Mucosa of stomach (tissue), 1 donor: ENCODE data around the gene ANKRD17.
"Not testable (repeated sequence)": the region's sequence is repeated elsewhere in the genome, so short reads cannot be mapped to it uniquely, and the experiment has no call there.

ENCODE experiments used
- H3K27me3 ChIP-seq: one replicate; pipeline ENCODE4 v1.7.0; 2013; ENCODE audit warnings: mild to moderate bottlenecking, low read length; ENCODE audit not compliant: control insufficient read depth, insufficient read depth
- H3K36me3 ChIP-seq: one replicate; pipeline ENCODE4 v1.7.0; 2013; ENCODE audit warnings: low read length; ENCODE audit not compliant: control insufficient read depth, insufficient read depth
- H3K4me1 ChIP-seq: one replicate; pipeline ENCODE4 v1.7.0; 2013; ENCODE audit warnings: mild to moderate bottlenecking, low read length; ENCODE audit not compliant: control insufficient read depth, insufficient read depth
- H3K4me3 ChIP-seq: one replicate; pipeline ENCODE4 v1.7.0; 2013; ENCODE audit warnings: low read length
- H3K9ac ChIP-seq: one replicate; pipeline ENCODE4 v1.7.0; 2013; ENCODE audit warnings: mild to moderate bottlenecking, low read length, moderate library complexity
- H3K9me3 ChIP-seq: one replicate; pipeline ENCODE4 v1.7.0; 2013; ENCODE audit warnings: mild to moderate bottlenecking, low read length, moderate library complexity; ENCODE audit not compliant: control insufficient read depth
- donor health status: Pancreatic carcinoma.

ANKRD17 gene

GRCh38 chr4:73212982-73213730 is 45.4 kb downstream of the ANKRD17 start:
- H3K4me1 ChIP-seq = no peaks in the 10 kb centered on the region
- H3K27me3 ChIP-seq = no peaks in the 10 kb centered on the region
- H3K9ac ChIP-seq = no peak overlapping the region
- no peaks in the 10 kb centered on the region for H3K9me3 ChIP-seq
- no peaks in the 10 kb centered on the region for H3K36me3 ChIP-seq
- no peak overlapping the region for H3K4me3 ChIP-seq

- Histone ChIP-seq H3K9ac (no peak overlapping the region), H3K4me1 (no peaks in the 10 kb centered on the region), H3K9me3 (no peaks in the 10 kb centered on the region), H3K36me3 (no peaks in the 10 kb centered on the region), H3K4me3 (no peak overlapping the region), H3K27me3 (no peaks in the 10 kb centered on the region)
These were observed 46.6 kb downstream of the ANKRD17 start for GRCh38 chr4:73211968-73212367.

GRCh38 chr4:73208376-73208775 is 50.2 kb downstream of the ANKRD17 start:
- H3K4me1 ChIP-seq = no peaks in the 10 kb centered on the region
- H3K4me3 ChIP-seq = no peak overlapping the region
- H3K36me3 ChIP-seq = no peaks in the 10 kb centered on the region
- H3K27me3 ChIP-seq = no peaks in the 10 kb centered on the region
- no peak overlapping the region for H3K9ac ChIP-seq
- H3K9me3 ChIP-seq = no peaks in the 10 kb centered on the region

- Histone ChIP-seq H3K4me3 (no peak overlapping the region), H3K27me3 (no peaks in the 10 kb centered on the region), H3K4me1 (no peaks in the 10 kb centered on the region), H3K36me3 (no peaks in the 10 kb centered on the region), H3K9me3 (no peaks in the 10 kb centered on the region), H3K9ac (no peak overlapping the region)
These were observed 52.4 kb downstream of the ANKRD17 start for GRCh38 chr4:73206236-73206635.

GRCh38 chr4:73205482-73205881 is 53.1 kb downstream of the ANKRD17 start:
- Histone ChIP-seq H3K9me3 (no peaks in the 10 kb centered on the region), H3K27me3 (no peaks in the 10 kb centered on the region), H3K4me3 (no peak overlapping the region), H3K36me3 (no peaks in the 10 kb centered on the region), H3K9ac (no peak overlapping the region), H3K4me1 (no peaks in the 10 kb centered on the region)

- H3K4me3 ChIP-seq, H3K9me3 ChIP-seq, H3K9ac ChIP-seq, H3K27me3 ChIP-seq, H3K4me1 ChIP-seq, H3K36me3 ChIP-seq: not testable (repeated sequence)
These were observed 54.6 kb downstream of the ANKRD17 start for GRCh38 chr4:73203976-73204375.

- Histone ChIP-seq H3K27me3 (no peaks in the 10 kb centered on the region), H3K36me3 (no peaks in the 10 kb centered on the region), H3K4me3 (no peak overlapping the region), H3K4me1 (no peaks in the 10 kb centered on the region), H3K9me3 (no peaks in the 10 kb centered on the region), H3K9ac (no peak overlapping the region)
These were observed 61.4 kb downstream of the ANKRD17 start for GRCh38 chr4:73197220-73197619.

- Histone ChIP-seq H3K27me3 (no peaks in the 10 kb centered on the region), H3K9me3 (no peaks in the 10 kb centered on the region), H3K4me1 (no peaks in the 10 kb centered on the region), H3K36me3 (no peaks in the 10 kb centered on the region), H3K9ac (no peak overlapping the region), H3K4me3 (no peak overlapping the region)
These were observed 64.5 kb downstream of the ANKRD17 start for GRCh38 chr4:73194064-73194463.

- Histone ChIP-seq H3K9ac (no peak overlapping the region), H3K36me3 (no peaks in the 10 kb centered on the region), H3K27me3 (no peaks in the 10 kb centered on the region), H3K4me1 (no peaks in the 10 kb centered on the region), H3K9me3 (no peaks in the 10 kb centered on the region), H3K4me3 (no peak overlapping the region)
These were observed 64.9 kb downstream of the ANKRD17 start for GRCh38 chr4:73193659-73194058.

- Histone ChIP-seq H3K4me1 (no peaks in the 10 kb centered on the region), H3K36me3 (no peaks in the 10 kb centered on the region), H3K9me3 (no peaks in the 10 kb centered on the region), H3K9ac (no peak overlapping the region), H3K27me3 (no peaks in the 10 kb centered on the region), H3K4me3 (no peak overlapping the region)
These were observed 65.4 kb downstream of the ANKRD17 start for GRCh38 chr4:73193155-73193554.

- no peaks in the 10 kb centered on the region for H3K9me3 ChIP-seq
- H3K9ac ChIP-seq = no peak overlapping the region
- no peaks in the 10 kb centered on the region for H3K4me1 ChIP-seq
- H3K27me3 ChIP-seq = no peaks in the 10 kb centered on the region
- no peak overlapping the region for H3K4me3 ChIP-seq
- no peaks in the 10 kb centered on the region for H3K36me3 ChIP-seq
These were observed 69.3 kb downstream of the ANKRD17 start for GRCh38 chr4:73189274-73189810.

- Histone ChIP-seq H3K4me3 (no peak overlapping the region), H3K36me3 (no peaks in the 10 kb centered on the region), H3K9me3 (no peaks in the 10 kb centered on the region), H3K4me1 (no peaks in the 10 kb centered on the region), H3K9ac (no peak overlapping the region), H3K27me3 (no peaks in the 10 kb centered on the region)
These were observed 71.3 kb downstream of the ANKRD17 start for GRCh38 chr4:73187325-73187724.
